K562 (cell line): Measurements from ENCODE around the gene LY6G6C. TPM values are rescaled to one million over a fixed set of nuclear protein-coding genes. Genes with fewer than 3 reads are reported as not detected.

Source experiments
- CEBPZ ChIP-seq: fragments of 150-350 bp; IDR thresholded peaks from 2 replicates; pipeline ENCODE4 v1.6.1; 2014; ENCODE audit warnings: low read depth, mild to moderate bottlenecking, low read length, borderline replicate concordance
- CREB5 ChIP-seq: fragments of 250-450 bp; sonication (Bioruptor Pico); IDR thresholded peaks from 2 replicates; pipeline ENCODE4 v1.5.0; 2020; ENCODE audit warnings: mild to moderate bottlenecking
- DLX4 ChIP-seq: fragments of 250-450 bp; sonication (Bioruptor Pico); IDR thresholded peaks from 2 replicates; pipeline ENCODE4 v1.6.1; 2021; ENCODE audit warnings: mild to moderate bottlenecking
- ESRRB ChIP-seq: fragments of 250-450 bp; sonication (Bioruptor Pico); IDR thresholded peaks from 2 replicates; pipeline ENCODE4 v1.5.0; 2020; ENCODE audit warnings: mild to moderate bottlenecking, moderate library complexity, borderline replicate concordance
- HDAC6 ChIP-seq: IDR thresholded peaks from 2 replicates; pipeline ENCODE4 v1.6.1; 2012; ENCODE audit warnings: low read depth, mild to moderate bottlenecking, control low read depth, inconsistent platforms, low read length, moderate library complexity
- HDAC8 ChIP-seq: fragments of 450-650 bp; IDR thresholded peaks from 2 replicates; pipeline ENCODE4 v1.6.1; 2016; ENCODE audit warnings: mild to moderate bottlenecking, missing genetic modification characterization, moderate library complexity, missing compliant biosample characterization
- MLLT1 ChIP-seq, 2 experiments: fragments of 450-650 bp; IDR thresholded peaks; 2 replicates each; pipeline ENCODE4 v1.6.1; 2016
- PCBP1 ChIP-seq: fragments of 200-400 bp; formaldehyde crosslinking; IDR thresholded peaks from 2 replicates; pipeline ENCODE4 v1.6.1; 2018; ENCODE audit warnings: mild to moderate bottlenecking, low read depth, low read length; ENCODE audit not compliant: poor library complexity, severe bottlenecking
- SIN3A ChIP-seq, 2 experiments: fragments of 150-350 bp in 1 of 2; IDR thresholded peaks; 2 replicates each; pipeline ENCODE4 v1.6.1; 2011 to 2016; ENCODE audit warnings: borderline replicate concordance in 2 of 2, low read depth in 2 of 2, low read length in 2 of 2, mild to moderate bottlenecking in 2 of 2, moderate library complexity in 2 of 2; ENCODE audit not compliant: control insufficient read depth in 1 of 2
- TBL1XR1 ChIP-seq, 2 experiments: IDR thresholded peaks; 2 replicates each; pipeline ENCODE4 v1.6.1; 2012; ENCODE audit warnings: improper control_type of control experiment in 2 of 2, low read length in 2 of 2, mild to moderate bottlenecking in 1 of 2
- TBP ChIP-seq: optimal IDR thresholded peaks from 2 replicates; pipeline ENCODE3; 2011; ENCODE audit warnings: low read depth, low read length, improper control_type of control experiment
- USF2 ChIP-seq: sonication (generic); formaldehyde crosslinking; IDR thresholded peaks from 2 replicates; pipeline ENCODE4 v1.5.0; 2020; ENCODE audit warnings: missing genetic modification reagents
- ZBTB26 ChIP-seq: fragments of 450-650 bp; formaldehyde crosslinking; IDR thresholded peaks from 2 replicates; pipeline ENCODE4 v1.4.0; 2022; ENCODE audit warnings: missing genetic modification characterization
- ZNF232 ChIP-seq: sonication (generic); formaldehyde crosslinking; IDR thresholded peaks from 2 replicates; pipeline ENCODE4 v1.8.0; 2022; ENCODE audit warnings: mild to moderate bottlenecking, missing genetic modification reagents
- polyA plus RNA-seq, 8 experiments: library from polyadenylated mRNA; depleted of rRNA in 4 of 8; stranded (reverse) in 5 of 8; unstranded in 3 of 8; fragments of >200 nt; fragmentation: Nextera tagmentation in 2 of 8; fragmentation: Illumina TruSeq in 1 of 8; extraction: Ambion mirVana in 2 of 8; extraction: Trizol in 1 of 8; gene quantifications; 2 replicates each; pipeline versions ENCODE4 v1.2.1 to v1.2.3, GENCODE V29; 2011 to 2014; ENCODE audit warnings: inconsistent platforms in 1 of 8, missing spikeins in 1 of 8
- total RNA-seq, 7 experiments: library from RNA; depleted of rRNA in 6 of 7; stranded (reverse); fragments of >200 nt in 6 of 7; fragmentation: Illumina TruSeq in 2 of 7; extraction: Trizol in 2 of 7; gene quantifications; 2 replicates each; pipeline versions ENCODE4 v1.2.1 to v1.2.3, GENCODE V29; 2011 to 2021; ENCODE audit warnings: low replicate concordance in 1 of 7

Gene LY6G6C
- total and polyA plus RNA-seq, 9 of the 15 experiments (the other 6 are each of a cell fraction or from before 2014, with no cell fraction given) = 0.06 to 0.20 TPM; not detected in 7

- TF ChIP-seq PCBP1 (peak; percentile 84), HDAC6 (no peak), CREB5 (no peak), USF2 (CRISPR knock-in tag) (no peak), HDAC8 (tag) (peak; percentile 78; the same call in 1 of the 2 replicates), ZBTB26 (CRISPR knock-in tag) (peak; percentile 40; the same call in 1 of the 2 replicates), SIN3A (IDR thresholded peaks at IDR 0.05; ENCODE audit: borderline replicate concordance in 2 of 2, control insufficient read depth in 1 of 2, low read depth in 2 of 2, low read length in 2 of 2) (peak in 1 of 2 experiments; percentile 89; a peak in 1 of 4 replicates), ESRRB (CRISPR knock-in tag) (no peak), TBP (peak; percentile 83), DLX4 (CRISPR knock-in tag) (no peak), TBL1XR1 (IDR thresholded peaks at IDR 0.05; ENCODE audit: low read length in 2 of 2) (peak; percentile 38 to 80; a peak in 3 of 4 replicates), MLLT1 (IDR thresholded peaks at IDR 0.05) (no peak), ZNF232 (CRISPR knock-in tag) (peak; percentile 96), CEBPZ (peak; percentile 87)
These were observed 18.3 kb upstream of the LY6G6C start, which contains the start of gene MSH5 (continued) for GRCh38 chr6:31739639-31740396.
